SH-SY5Y (cell line): ENCODE data around the gene SLC22A2.

Source experiments
- GATA2 ChIP-seq: IDR thresholded peaks from 2 replicates; pipeline ENCODE4 v1.6.1; 2011; ENCODE audit warnings: mild to moderate bottlenecking, low read depth, low read length
- GATA3 ChIP-seq: IDR thresholded peaks from 2 replicates; pipeline ENCODE4 v1.6.1; 2011; ENCODE audit warnings: low read depth, mild to moderate bottlenecking, low read length, moderate library complexity

GRCh38 chr6:160284575-160284974 is 26.0 kb upstream of the SLC22A2 start:
- TF ChIP-seq GATA2 (no peak), GATA3 (no peak)
